ENCODE data around the gene CCT8.

The CCT8 gene

GRCh38 chr21:29073222-29074006 is at the start of gene CCT8:
Gene CCT8, minus strand, starts transcription at chr21:29073648. Its CDS starts 58 bp downstream, at chr21:29073590.
- Mint-ChIP-seq H3K27ac (peak within 1 kb of the TSS; percentile 100), H3K27me3 (no peaks in the 10 kb centered on the region), H3K36me3 (peaks cover 13% of the 10 kb centered on the region), H3K4me1 (peaks cover 70% of the 10 kb centered on the region), H3K4me3 (peak within 1 kb of the TSS; percentile 100), H3K9me3 (no peaks in the 10 kb centered on the region)

- no peak overlapping the region for H3K4me3 Mint-ChIP-seq
- H3K4me1 Mint-ChIP-seq: no peaks in the 10 kb centered on the region
- H3K9me3 Mint-ChIP-seq: no peaks in the 10 kb centered on the region
- no peak overlapping the region for H3K27ac Mint-ChIP-seq
- no peaks in the 10 kb centered on the region for H3K27me3 Mint-ChIP-seq
- peaks cover 4% of the 10 kb centered on the region for H3K36me3 Mint-ChIP-seq
These were observed 48.3 kb upstream of the CCT8 start for GRCh38 chr21:29121759-29122158.

DNA sequence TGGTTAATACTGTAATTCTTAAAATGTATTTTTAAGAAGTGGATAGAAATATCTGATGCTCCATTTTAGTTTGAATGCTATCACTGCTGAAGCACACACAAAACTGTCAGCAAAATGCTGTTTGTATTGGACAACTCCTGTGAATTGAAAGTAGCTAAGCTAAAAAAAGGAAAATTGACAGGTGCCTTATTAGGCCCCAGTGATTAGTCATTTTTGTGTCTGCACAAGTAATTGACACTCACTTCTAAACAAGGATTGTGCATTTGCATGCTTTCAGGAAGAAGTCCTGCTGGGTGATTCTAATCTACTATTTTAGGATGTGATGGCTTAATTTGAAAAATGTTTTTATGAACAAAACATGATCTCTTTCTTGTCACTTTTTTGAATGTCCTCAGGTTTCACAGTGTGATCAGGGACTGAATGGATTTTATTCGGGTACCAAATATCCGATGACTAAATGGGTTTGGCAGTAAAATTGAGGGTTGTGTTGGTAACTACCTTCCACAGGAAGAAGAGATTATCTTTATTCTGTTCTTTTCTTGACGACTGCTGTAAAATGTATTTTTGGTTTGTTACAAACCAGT is 44.0 kb upstream of the CCT8 start:
- no peaks in the 10 kb centered on the region for H3K4me1 Mint-ChIP-seq
- H3K36me3 Mint-ChIP-seq: peaks cover 3% of the 10 kb centered on the region
- H3K27ac Mint-ChIP-seq: no peak overlapping the region
- H3K27me3 Mint-ChIP-seq: no peaks in the 10 kb centered on the region
- no peak overlapping the region for H3K4me3 Mint-ChIP-seq
- no peaks in the 10 kb centered on the region for H3K9me3 Mint-ChIP-seq

- Mint-ChIP-seq H3K27ac (no peak overlapping the region), H3K27me3 (no peaks in the 10 kb centered on the region), H3K4me1 (no peaks in the 10 kb centered on the region), H3K36me3 (peaks cover 4% of the 10 kb centered on the region), H3K4me3 (no peak overlapping the region), H3K9me3 (no peaks in the 10 kb centered on the region)
These were observed 42.5 kb upstream of the CCT8 start for GRCh38 chr21:29115899-29116298.

DNA sequence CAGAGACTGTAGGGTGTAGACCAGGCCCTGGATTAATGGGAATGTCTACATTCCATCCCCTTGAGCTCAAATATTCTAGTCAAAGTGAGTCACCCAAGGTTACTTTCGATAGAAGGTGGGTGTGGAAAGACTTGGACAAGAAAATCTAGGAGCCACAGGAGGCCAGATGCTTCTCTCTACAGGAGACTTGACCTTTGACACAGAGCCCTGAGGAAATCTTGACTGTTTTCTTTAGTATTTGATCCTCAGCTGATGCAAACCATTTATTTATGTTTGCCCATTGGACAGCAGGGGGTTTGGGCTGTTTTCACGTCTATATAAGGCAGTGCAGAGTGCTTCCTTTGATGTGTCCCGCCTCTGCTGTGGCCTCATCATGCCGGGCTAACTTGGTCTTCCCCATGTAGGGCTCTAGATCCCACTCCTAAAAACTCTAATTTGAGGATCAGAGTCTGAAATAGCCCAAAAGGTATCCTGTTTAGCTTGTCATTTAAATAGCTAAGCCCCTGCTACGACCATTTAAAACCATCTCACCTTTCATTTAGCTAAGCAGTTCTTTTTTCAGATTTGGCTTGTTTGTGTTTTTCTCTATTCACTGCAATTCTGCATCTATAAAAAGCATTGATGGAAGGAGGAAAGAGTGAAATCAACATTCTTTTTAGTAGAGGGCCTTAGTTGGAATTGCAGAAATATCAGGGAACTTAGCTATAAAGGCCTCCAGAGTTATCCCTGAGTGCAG is 41.5 kb upstream of the CCT8 start:
- Mint-ChIP-seq H3K27ac (no peak overlapping the region), H3K9me3 (no peaks in the 10 kb centered on the region), H3K4me1 (no peaks in the 10 kb centered on the region), H3K4me3 (no peak overlapping the region), H3K36me3 (peaks cover 9% of the 10 kb centered on the region), H3K27me3 (no peaks in the 10 kb centered on the region)

- Mint-ChIP-seq H3K27ac (no peak overlapping the region), H3K4me3 (no peak overlapping the region), H3K4me1 (no peaks in the 10 kb centered on the region)
These were observed 31.8 kb upstream of the CCT8 start for GRCh38 chr21:29105218-29105617.

DNA sequence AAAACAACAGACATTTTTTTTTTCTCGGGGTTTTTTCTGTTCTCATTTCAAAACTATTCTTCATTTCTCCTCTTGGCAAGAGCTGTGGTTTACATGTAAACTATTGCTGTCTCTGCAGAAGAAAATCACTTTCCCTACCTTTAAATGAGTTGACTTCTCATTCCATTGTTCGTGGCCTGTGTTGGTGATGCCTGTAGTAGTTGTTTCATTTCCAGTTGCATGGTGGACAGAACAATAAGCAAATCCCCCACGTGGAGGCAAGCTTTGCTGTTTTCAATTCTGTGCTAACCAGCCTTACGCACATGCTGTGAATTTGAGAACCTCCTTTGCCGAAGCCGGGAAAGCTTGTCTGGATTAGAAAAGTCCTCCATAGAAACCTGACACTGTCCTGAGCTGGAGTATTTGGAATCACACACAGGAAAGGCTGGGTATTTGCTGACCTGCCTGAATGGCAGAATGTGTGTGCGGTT is 30.8 kb upstream of the CCT8 start:
- H3K4me3 Mint-ChIP-seq: no peak overlapping the region
- H3K9me3 Mint-ChIP-seq: no peaks in the 10 kb centered on the region

More at GRCh38 chr21:29105218-29105617, 31.8 kb upstream of the CCT8 start:
- H3K9me3 Mint-ChIP-seq: no peaks in the 10 kb centered on the region
- H3K36me3 Mint-ChIP-seq: peaks cover 12% of the 10 kb centered on the region
- no peaks in the 10 kb centered on the region for H3K27me3 Mint-ChIP-seq

DNA sequence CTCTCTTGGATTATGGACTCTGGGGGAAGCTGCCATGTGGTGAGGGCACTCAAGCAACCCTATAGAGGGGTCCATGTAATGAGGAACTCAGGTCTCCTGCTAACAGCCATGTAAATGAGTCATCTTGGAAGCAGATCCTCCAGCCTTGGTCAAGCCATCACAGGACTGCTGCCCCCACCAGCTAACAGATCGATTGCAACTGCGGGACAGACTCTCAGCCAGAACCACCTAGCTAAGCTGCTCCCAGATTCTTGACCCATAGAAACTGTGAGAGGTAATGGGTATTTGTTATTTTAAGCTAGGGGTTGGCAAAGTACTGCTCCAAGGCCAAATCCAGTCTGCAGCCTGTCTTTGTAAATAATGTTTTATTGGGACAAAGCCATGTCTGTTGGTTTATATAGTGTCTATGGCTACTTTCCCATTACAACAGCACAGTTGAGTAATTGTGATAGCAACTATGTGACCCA is 29.4 kb upstream of the CCT8 start:
- Mint-ChIP-seq H3K4me1 (no peaks in the 10 kb centered on the region), H3K4me3 (no peak overlapping the region), H3K27me3 (no peaks in the 10 kb centered on the region), H3K9me3 (no peaks in the 10 kb centered on the region), H3K36me3 (peaks cover 10% of the 10 kb centered on the region), H3K27ac (no peak overlapping the region)

More for the DNA sequence above, 30.8 kb upstream of the CCT8 start:
- Mint-ChIP-seq H3K27me3 (no peaks in the 10 kb centered on the region), H3K27ac (no peak overlapping the region), H3K4me1 (no peaks in the 10 kb centered on the region), H3K36me3 (peaks cover 13% of the 10 kb centered on the region)

GRCh38 chr21:29098156-29098555 is 24.7 kb upstream of the CCT8 start:
- Mint-ChIP-seq H3K36me3 (peaks cover 10% of the 10 kb centered on the region), H3K9me3 (no peaks in the 10 kb centered on the region), H3K27me3 (no peaks in the 10 kb centered on the region), H3K4me3 (no peak overlapping the region), H3K4me1 (no peaks in the 10 kb centered on the region), H3K27ac (no peak overlapping the region)

GRCh38 chr21:29096218-29097015 is 23.0 kb upstream of the CCT8 start:
- no peaks in the 10 kb centered on the region for H3K27me3 Mint-ChIP-seq
- no peaks in the 10 kb centered on the region for H3K9me3 Mint-ChIP-seq
- H3K36me3 Mint-ChIP-seq: peaks cover 6% of the 10 kb centered on the region
- peaks cover 6% of the 10 kb centered on the region for H3K4me1 Mint-ChIP-seq
- H3K4me3 Mint-ChIP-seq: no peak overlapping the region
- H3K27ac Mint-ChIP-seq: no peak overlapping the region

- no peaks in the 10 kb centered on the region for H3K27me3 Mint-ChIP-seq
- H3K36me3 Mint-ChIP-seq: peaks cover 4% of the 10 kb centered on the region
- no peak overlapping the region for H3K27ac Mint-ChIP-seq
- no peaks in the 10 kb centered on the region for H3K9me3 Mint-ChIP-seq
- no peak overlapping the region for H3K4me3 Mint-ChIP-seq
- peaks cover 11% of the 10 kb centered on the region for H3K4me1 Mint-ChIP-seq
These were observed 18.9 kb upstream of the CCT8 start for GRCh38 chr21:29092102-29092959.

DNA sequence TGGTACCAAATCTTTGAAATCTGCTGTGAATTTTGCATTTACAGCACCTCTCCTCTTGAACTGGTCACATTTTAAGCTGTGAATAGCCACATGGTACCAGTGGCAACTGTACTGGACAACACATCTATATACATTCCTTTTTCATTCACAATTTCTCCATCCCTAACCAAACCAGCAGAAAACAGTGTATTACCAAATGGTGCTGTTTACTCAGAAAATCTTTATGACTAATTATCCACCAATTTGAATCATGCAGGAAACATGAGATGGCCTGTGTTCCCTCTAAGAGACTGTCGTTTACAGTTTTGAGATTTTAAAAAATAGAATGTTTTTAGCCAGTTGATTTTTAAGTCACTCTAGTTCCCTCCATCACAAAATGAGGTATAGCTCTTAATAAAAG is 17.6 kb upstream of the CCT8 start:
- Mint-ChIP-seq H3K4me3 (no peak overlapping the region), H3K36me3 (peaks cover 4% of the 10 kb centered on the region), H3K27ac (no peak overlapping the region), H3K9me3 (no peaks in the 10 kb centered on the region), H3K4me1 (peaks cover 11% of the 10 kb centered on the region), H3K27me3 (no peaks in the 10 kb centered on the region)

GRCh38 chr21:29085106-29085752 is 11.8 kb upstream of the CCT8 start:
- no peaks in the 10 kb centered on the region for H3K27me3 Mint-ChIP-seq
- H3K27ac Mint-ChIP-seq: no peak overlapping the region
- H3K36me3 Mint-ChIP-seq: peaks cover 2% of the 10 kb centered on the region
- peaks cover 36% of the 10 kb centered on the region for H3K4me1 Mint-ChIP-seq
- H3K9me3 Mint-ChIP-seq: no peaks in the 10 kb centered on the region
- H3K4me3 Mint-ChIP-seq: no peak overlapping the region

DNA sequence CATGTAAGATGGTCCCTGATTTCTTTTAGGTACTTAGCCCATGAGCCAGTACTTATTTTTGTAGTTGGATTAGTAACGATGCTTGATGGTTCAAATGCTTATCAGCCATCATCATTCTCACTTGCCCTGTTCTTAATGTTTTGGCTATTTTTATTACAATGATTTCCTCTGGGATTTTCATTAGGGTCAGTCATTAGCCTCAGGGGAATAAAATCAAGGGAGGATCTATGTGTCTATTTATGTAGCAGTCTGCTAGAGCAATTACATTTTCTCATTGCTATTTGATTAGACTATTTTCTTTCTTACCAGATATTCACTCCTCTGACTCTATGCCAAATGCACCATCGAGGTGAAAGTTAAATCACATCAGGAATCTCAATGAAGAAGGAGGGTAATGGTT is 10.9 kb upstream of the CCT8 start:
- Mint-ChIP-seq H3K4me1 (peaks cover 41% of the 10 kb centered on the region), H3K4me3 (no peak overlapping the region), H3K36me3 (no peaks in the 10 kb centered on the region), H3K9me3 (no peaks in the 10 kb centered on the region), H3K27ac (no peak overlapping the region), H3K27me3 (no peaks in the 10 kb centered on the region)

Data from activated naive CD4-positive, alpha-beta T cell treated with anti-CD3 and anti-CD28 coated beads, Interleukin-2, amount 50 U/mL, for 24 hours (primary cell).